GM12865 (cell line): Measurements from ENCODE around the gene ETNK1.
A peak's percentile ranks its signal among the peaks of the same experiment; 100 is the strongest.

Experiments
- DNase-seq: peaks from one replicate; pipeline ENCODE4 v3.0.0; 2010; ENCODE audit warnings: low read depth
- H3K4me3 ChIP-seq: 2 replicates; pipeline ENCODE4 v1.5.1; 2011; ENCODE audit warnings: mild to moderate bottlenecking, low read depth, low read length, control low read depth
- TF ChIP-seq, protein P1 (sequence below): IDR thresholded peaks from 2 replicates; pipeline ENCODE4 v1.5.1; 2011; ENCODE audit warnings: low read length, control low read depth, low read depth, inconsistent platforms; ENCODE audit not compliant: insufficient read depth; ENCODE audit errors: missing control alignments

Gene ETNK1

DNA sequence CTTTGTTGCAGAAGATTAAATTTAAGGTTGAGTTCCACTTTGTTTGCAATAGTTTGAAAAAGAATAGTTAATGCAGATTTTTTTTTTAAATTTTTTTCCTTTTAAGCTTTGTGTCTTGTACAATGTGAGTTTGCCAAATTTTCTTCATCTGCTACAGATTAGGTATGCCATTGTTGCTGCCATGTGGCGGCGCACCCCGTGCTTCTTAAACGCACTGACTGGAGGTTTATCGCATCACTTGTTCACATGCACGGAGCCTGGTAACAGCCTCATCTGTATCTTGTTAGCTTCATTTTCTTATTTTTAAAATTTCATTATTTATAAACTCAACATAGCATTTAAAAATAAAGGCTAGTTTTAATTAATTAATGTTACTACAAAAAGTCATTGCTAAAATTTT is 43.5 kb downstream of the ETNK1 start:
- no peak for DNase-seq
- H3K4me3 ChIP-seq, result no peak overlapping the region
- TF ChIP-seq, protein P1, sequence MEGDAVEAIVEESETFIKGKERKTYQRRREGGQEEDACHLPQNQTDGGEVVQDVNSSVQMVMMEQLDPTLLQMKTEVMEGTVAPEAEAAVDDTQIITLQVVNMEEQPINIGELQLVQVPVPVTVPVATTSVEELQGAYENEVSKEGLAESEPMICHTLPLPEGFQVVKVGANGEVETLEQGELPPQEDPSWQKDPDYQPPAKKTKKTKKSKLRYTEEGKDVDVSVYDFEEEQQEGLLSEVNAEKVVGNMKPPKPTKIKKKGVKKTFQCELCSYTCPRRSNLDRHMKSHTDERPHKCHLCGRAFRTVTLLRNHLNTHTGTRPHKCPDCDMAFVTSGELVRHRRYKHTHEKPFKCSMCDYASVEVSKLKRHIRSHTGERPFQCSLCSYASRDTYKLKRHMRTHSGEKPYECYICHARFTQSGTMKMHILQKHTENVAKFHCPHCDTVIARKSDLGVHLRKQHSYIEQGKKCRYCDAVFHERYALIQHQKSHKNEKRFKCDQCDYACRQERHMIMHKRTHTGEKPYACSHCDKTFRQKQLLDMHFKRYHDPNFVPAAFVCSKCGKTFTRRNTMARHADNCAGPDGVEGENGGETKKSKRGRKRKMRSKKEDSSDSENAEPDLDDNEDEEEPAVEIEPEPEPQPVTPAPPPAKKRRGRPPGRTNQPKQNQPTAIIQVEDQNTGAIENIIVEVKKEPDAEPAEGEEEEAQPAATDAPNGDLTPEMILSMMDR, result no peak

DNA sequence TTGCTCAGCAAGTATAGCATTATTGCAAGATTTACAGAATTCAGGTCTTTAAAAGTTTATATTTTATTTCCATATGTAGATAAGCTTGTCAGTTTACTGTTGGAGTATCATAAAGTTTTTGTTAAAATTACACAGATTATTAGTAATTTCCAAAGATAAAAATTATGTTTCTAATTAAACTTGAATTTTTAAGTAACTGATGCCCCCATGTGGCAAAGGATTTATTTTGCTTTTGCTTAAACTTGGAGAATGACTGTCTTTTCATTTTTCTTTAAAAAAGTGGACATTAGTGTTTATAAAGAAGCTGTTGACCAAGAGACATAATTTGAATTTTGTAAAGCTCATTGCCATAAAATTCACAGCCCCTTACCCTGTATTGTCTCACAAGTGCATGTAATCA is 45.8 kb downstream of the ETNK1 start:
- no peak overlapping the region for H3K4me3 ChIP-seq
- no peak for DNase-seq
- TF ChIP-seq, protein P1, result no peak

DNA sequence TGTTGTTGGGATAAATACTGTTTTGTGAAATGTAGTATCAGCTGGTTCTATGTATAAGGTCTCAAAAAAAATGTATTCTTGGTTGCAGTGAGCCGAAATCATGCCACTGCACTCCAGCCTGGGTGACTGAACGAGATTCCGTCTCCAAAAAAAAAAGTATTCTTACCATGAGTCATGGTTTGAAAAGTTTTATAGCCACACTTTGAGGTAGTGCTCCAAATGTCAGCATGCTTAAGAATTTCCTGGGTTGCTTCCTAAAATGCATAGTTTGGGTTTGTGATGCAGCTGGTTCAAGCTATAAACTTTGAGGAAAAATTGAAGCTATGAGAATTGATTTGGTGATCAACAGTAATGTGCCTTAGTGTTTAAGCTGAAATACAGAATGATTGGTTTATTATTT is 48.0 kb downstream of the ETNK1 start:
- DNase-seq, result no peak
- TF ChIP-seq, protein P1, result no peak
- no peak overlapping the region for H3K4me3 ChIP-seq

DNA sequence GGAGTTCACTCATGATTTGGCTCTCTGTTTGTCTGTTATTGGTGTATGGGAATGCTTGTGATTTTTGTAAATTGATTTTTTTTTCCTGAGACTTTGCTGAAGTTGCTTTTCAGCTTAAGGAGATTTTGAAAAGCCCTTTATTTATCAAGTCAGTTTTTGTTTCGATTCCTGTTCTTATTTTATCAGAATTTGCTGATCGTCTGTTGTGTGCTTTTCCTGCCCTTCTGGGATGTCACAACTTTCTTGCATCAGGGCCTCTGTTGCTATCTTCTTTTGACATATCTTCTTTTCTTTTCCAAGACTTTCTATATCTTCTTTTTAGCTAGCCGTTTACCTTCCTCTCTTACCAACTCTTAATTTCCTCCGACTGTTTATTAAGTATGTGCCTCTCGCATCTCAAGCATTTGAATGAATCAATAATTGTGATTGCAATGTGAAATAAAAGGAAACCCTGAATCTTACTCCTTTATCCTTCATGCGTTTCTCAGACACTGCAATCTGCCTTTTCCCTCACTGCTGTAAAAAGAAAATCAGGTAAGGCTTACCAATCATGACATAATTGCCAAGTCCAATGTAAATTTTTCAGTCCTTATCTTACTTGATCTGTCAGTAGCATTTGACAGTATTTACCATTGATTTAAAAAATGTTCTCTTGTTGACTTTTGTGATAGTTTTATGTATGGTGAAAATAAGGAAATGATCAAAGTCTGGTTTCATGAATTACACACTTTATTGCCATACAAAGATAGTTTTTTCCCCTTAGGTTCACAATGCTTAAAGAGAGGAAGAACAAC is 53.0 kb downstream of the ETNK1 start:
- TF ChIP-seq, protein P1, result no peak
- DNase-seq, result no peak
- no peak overlapping the region for H3K4me3 ChIP-seq

DNA sequence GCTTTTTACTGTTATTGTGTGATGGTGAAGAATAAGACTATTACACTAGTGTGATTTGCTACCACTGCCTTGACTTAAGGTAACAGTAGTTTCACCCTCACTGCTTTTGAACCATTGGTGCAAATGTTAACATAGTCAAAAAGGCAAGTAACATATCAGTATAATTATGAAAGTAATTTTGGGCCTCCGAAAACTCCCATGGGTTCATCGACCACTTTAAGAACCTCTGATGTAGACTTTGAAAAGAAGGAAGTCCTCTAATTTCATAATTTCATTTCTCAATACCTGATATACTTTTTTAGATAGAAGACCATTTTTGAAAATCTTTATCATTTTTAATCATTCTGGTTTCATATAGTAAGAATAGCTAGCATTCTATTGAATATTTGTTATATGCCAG is 57.7 kb downstream of the ETNK1 start:
- TF ChIP-seq, protein P1, result no peak
- DNase-seq, result peak; percentile 33
- no peak overlapping the region for H3K4me3 ChIP-seq

DNA sequence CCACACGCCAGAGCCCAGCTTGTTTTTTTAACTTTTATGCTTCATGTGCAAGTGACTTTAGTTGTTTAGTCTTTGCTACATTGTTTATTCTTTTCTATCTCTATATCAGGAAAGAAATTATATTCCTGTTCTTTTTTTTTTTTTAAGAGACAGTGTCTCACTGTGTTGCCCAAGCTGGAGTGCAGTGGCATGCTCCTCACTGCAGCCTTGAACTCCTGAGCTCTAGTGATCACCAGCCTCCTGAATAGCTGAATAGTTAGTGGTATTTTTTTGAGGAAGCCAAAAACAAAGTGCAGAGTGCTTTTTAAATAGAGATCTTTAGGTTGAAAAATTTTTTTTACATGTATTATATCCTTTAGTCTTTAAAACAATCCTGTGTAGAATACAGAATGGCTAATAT is 58.2 kb downstream of the ETNK1 start:
- H3K4me3 ChIP-seq, result no peak overlapping the region
- no peak for DNase-seq
- TF ChIP-seq, protein P1, result no peak
